NCI-H2227 (cell line): ENCODE measurements around the gene CDC5L.
"Not testable (repeated sequence)": the region's sequence is repeated elsewhere in the genome, so short reads cannot be mapped to it uniquely, and the experiment has no call there.

ENCODE experiments used
- DNase-seq: peaks from one replicate; lab custom pipeline; 2025; ENCODE audit not compliant: unreplicated experiment; lab: John Stamatoyannopoulos, UW

CDC5L gene

GRCh38 chr6:44387346-44388134, at the start of gene CDC5L:
TSS of gene CDC5L (plus strand) at chr6:44387706. CDS start at chr6:44387824, 118 bp downstream.
- DNase-seq: peak; percentile 97

GRCh38 chr6:44338228-44339122, 49.0 kb upstream of the CDC5L start:
- DNase-seq: peak; percentile 79

- DNase-seq: no peak
Measured at GRCh38 chr6:44339301-44339700, 48.2 kb upstream of the CDC5L start.

GRCh38 chr6:44339763-44340625, 47.5 kb upstream of the CDC5L start:
- DNase-seq: no peak

- DNase-seq: no peak
Measured at GRCh38 chr6:44341095-44341890, 46.2 kb upstream of the CDC5L start.

GRCh38 chr6:44342052-44342451, 45.5 kb upstream of the CDC5L start:
- DNase-seq: peak; percentile 70

GRCh38 chr6:44342489-44342888, 45.0 kb upstream of the CDC5L start, which contains the start of gene SPATS1:
TSS of gene SPATS1 (plus strand) at chr6:44342650. CDS start at chr6:44343096, 446 bp downstream.
- peak; percentile 70 for DNase-seq

- DNase-seq: not testable (repeated sequence)
Measured at GRCh38 chr6:44346818-44347217, 40.7 kb upstream of the CDC5L start.

GRCh38 chr6:44349904-44350649, 37.4 kb upstream of the CDC5L start:
- no peak for DNase-seq

GRCh38 chr6:44350650-44350994, 36.9 kb upstream of the CDC5L start:
- DNase-seq: not testable (repeated sequence)

GRCh38 chr6:44352259-44352658, 35.2 kb upstream of the CDC5L start:
- no peak for DNase-seq

GRCh38 chr6:44353336-44353735, 34.2 kb upstream of the CDC5L start:
- DNase-seq: no peak

- DNase-seq: no peak
Measured at GRCh38 chr6:44355640-44356039, 31.9 kb upstream of the CDC5L start.

GRCh38 chr6:44356487-44356886, 31.0 kb upstream of the CDC5L start:
- no peak for DNase-seq

- no peak for DNase-seq
Measured at GRCh38 chr6:44359973-44360372, 27.5 kb upstream of the CDC5L start.

GRCh38 chr6:44361947-44362346, 25.6 kb upstream of the CDC5L start:
- no peak for DNase-seq

- DNase-seq: no peak
Measured at GRCh38 chr6:44363377-44363926, 24.1 kb upstream of the CDC5L start.

GRCh38 chr6:44366781-44367180, 20.7 kb upstream of the CDC5L start:
- no peak for DNase-seq

GRCh38 chr6:44367681-44368080, 19.8 kb upstream of the CDC5L start:
- DNase-seq: no peak
